Measurements from ENCODE around the gene AFF3.

DNA sequence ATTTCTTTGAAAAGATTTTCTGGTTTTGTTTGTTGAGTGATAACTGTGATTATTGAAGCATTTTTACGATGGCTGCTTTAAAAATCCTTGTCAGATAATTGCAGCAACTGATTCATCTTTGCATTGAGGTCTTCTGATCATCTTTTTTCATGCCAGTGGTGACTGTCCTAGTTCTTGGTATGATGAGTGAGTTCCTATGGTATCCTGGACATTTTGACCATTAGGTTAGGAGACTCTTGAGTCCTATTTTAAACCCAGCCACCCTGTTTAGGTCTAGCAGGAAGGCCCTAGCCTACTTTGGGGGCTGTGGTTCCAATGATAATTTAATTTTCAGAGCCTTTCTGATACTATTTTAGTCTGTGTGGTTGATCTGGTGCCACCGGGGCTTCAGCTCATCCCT is 579.9 kb downstream of the AFF3 start:
- TF ChIP-seq POLR2AphosphoS5 (IDR thresholded peaks at IDR 0.05; ENCODE audit: low read depth, low read length) (no peak), SIN3A (IDR thresholded peaks at IDR 0.05; ENCODE audit: borderline replicate concordance, insufficient read depth, low read length) (no peak), TAF1 (IDR thresholded peaks at IDR 0.05; ENCODE audit: borderline replicate concordance, insufficient read depth, low read length) (no peak), FOXP2 (optimal IDR thresholded peaks at IDR 0.05; ENCODE audit: borderline replicate concordance, extremely low read depth, extremely low read length, insufficient read depth) (no peak)
- TF ChIP-seq, protein P1, sequence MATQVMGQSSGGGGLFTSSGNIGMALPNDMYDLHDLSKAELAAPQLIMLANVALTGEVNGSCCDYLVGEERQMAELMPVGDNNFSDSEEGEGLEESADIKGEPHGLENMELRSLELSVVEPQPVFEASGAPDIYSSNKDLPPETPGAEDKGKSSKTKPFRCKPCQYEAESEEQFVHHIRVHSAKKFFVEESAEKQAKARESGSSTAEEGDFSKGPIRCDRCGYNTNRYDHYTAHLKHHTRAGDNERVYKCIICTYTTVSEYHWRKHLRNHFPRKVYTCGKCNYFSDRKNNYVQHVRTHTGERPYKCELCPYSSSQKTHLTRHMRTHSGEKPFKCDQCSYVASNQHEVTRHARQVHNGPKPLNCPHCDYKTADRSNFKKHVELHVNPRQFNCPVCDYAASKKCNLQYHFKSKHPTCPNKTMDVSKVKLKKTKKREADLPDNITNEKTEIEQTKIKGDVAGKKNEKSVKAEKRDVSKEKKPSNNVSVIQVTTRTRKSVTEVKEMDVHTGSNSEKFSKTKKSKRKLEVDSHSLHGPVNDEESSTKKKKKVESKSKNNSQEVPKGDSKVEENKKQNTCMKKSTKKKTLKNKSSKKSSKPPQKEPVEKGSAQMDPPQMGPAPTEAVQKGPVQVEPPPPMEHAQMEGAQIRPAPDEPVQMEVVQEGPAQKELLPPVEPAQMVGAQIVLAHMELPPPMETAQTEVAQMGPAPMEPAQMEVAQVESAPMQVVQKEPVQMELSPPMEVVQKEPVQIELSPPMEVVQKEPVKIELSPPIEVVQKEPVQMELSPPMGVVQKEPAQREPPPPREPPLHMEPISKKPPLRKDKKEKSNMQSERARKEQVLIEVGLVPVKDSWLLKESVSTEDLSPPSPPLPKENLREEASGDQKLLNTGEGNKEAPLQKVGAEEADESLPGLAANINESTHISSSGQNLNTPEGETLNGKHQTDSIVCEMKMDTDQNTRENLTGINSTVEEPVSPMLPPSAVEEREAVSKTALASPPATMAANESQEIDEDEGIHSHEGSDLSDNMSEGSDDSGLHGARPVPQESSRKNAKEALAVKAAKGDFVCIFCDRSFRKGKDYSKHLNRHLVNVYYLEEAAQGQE (IDR thresholded peaks at IDR 0.05; ENCODE audit: insufficient read depth in 1 of 2, low read depth in 2 of 2, low read length in 2 of 2), result no peak

All from PFSK-1 (cell line).